RWPE2 (cell line): ENCODE results near the gene FIG4.

Experiments
- ATAC-seq: fragments of 200-7000 bp; cut with Tn5 transposase; 3 replicates; pipeline ENCODE4 v1.9.1; 2021; ENCODE audit warnings: low read depth
- DNase-seq: peaks from one replicate; pipeline ENCODE4 v3.0.0-alpha.2; 2020; ENCODE audit warnings: low spot score
- H3K27ac ChIP-seq: fragments of 450-650 bp; 2 replicates; pipeline ENCODE4 v1.5.1; 2017; ENCODE audit warnings: mild to moderate bottlenecking; ENCODE audit not compliant: poor library complexity, severe bottlenecking
- H3K27me3 ChIP-seq: fragments of 250-450 bp; sonication (Bioruptor Pico); 2 replicates; pipeline ENCODE4 v1.5.1; 2021; ENCODE audit warnings: mild to moderate bottlenecking, moderate library complexity; ENCODE audit not compliant: insufficient read depth, poor library complexity, severe bottlenecking
- H3K36me3 ChIP-seq: fragments of 250-450 bp; sonication (Bioruptor Pico); 2 replicates; pipeline ENCODE4 v1.5.1; 2020; ENCODE audit warnings: low read depth, mild to moderate bottlenecking, moderate library complexity
- H3K4me1 ChIP-seq: fragments of 250-450 bp; sonication (Bioruptor Pico); 2 replicates; pipeline ENCODE4 v1.5.1; 2021; ENCODE audit warnings: mild to moderate bottlenecking, moderate library complexity; ENCODE audit not compliant: insufficient read depth, poor library complexity, severe bottlenecking
- H3K4me3 ChIP-seq: fragments of 250-450 bp; sonication (Bioruptor Pico); 2 replicates; pipeline ENCODE4 v1.5.1; 2021; ENCODE audit warnings: mild to moderate bottlenecking, moderate library complexity; ENCODE audit not compliant: severe bottlenecking
- H3K9me3 ChIP-seq: fragments of 250-450 bp; sonication (Bioruptor Pico); 2 replicates; pipeline ENCODE4 v1.5.1; 2021; ENCODE audit warnings: mild to moderate bottlenecking, moderate library complexity; ENCODE audit not compliant: severe bottlenecking
- CTCF ChIP-seq: fragments of 450-650 bp; IDR thresholded peaks from one replicate; pipeline ENCODE4 v1.5.1; 2017; ENCODE audit warnings: mild to moderate bottlenecking, moderate library complexity; ENCODE audit not compliant: poor library complexity, severe bottlenecking

The FIG4 gene

GRCh38 chr6:109660526-109661320 is 30.4 kb upstream of the FIG4 start:
- H3K27ac ChIP-seq: no peak overlapping the region
- no peak overlapping the region for H3K4me3 ChIP-seq
- DNase-seq (no peak), ATAC-seq (peak; percentile 76; the same call in 2 of the 3 replicates)
- H3K36me3 ChIP-seq: no peaks in the 10 kb centered on the region
- H3K9me3 ChIP-seq: no peaks in the 10 kb centered on the region
- no peaks in the 10 kb centered on the region for H3K27me3 ChIP-seq
- TF ChIP-seq CTCF: no peak
- H3K4me1 ChIP-seq: peaks cover 16% of the 10 kb centered on the region

- H3K4me3 ChIP-seq: no peak overlapping the region
- H3K9me3 ChIP-seq: no peaks in the 10 kb centered on the region
- no peaks in the 10 kb centered on the region for H3K36me3 ChIP-seq
- DNase-seq (no peak), ATAC-seq (peak; percentile 46; the same call in 1 of the 3 replicates)
- H3K4me1 ChIP-seq: peaks cover 16% of the 10 kb centered on the region
- no peak overlapping the region for H3K27ac ChIP-seq
- no peak for TF ChIP-seq CTCF
- H3K27me3 ChIP-seq: no peaks in the 10 kb centered on the region
These were observed 28.9 kb upstream of the FIG4 start for GRCh38 chr6:109662192-109662591.

- ATAC-seq: no peak
- H3K27ac ChIP-seq: no peak overlapping the region
- no peak overlapping the region for H3K4me3 ChIP-seq
- no peak for DNase-seq
- no peak for TF ChIP-seq CTCF
- H3K36me3 ChIP-seq: no peaks in the 10 kb centered on the region
- no peaks in the 10 kb centered on the region for H3K27me3 ChIP-seq
- no peaks in the 10 kb centered on the region for H3K9me3 ChIP-seq
- no peaks in the 10 kb centered on the region for H3K4me1 ChIP-seq
These were observed 21.3 kb upstream of the FIG4 start for GRCh38 chr6:109669811-109670210.

GRCh38 chr6:109671733-109672132 is 19.4 kb upstream of the FIG4 start:
- Histone ChIP-seq H3K27ac (no peak overlapping the region), H3K4me3 (no peak overlapping the region), H3K36me3 (no peaks in the 10 kb centered on the region), H3K4me1 (no peaks in the 10 kb centered on the region), H3K9me3 (no peaks in the 10 kb centered on the region), H3K27me3 (no peaks in the 10 kb centered on the region)
- no peak for TF ChIP-seq CTCF
- DNase-seq (no peak), ATAC-seq (no peak)

- Histone ChIP-seq H3K27ac (no peak overlapping the region), H3K9me3 (no peaks in the 10 kb centered on the region), H3K4me1 (no peaks in the 10 kb centered on the region), H3K27me3 (no peaks in the 10 kb centered on the region), H3K36me3 (no peaks in the 10 kb centered on the region), H3K4me3 (no peak overlapping the region)
- ATAC-seq (no peak), DNase-seq (no peak)
- TF ChIP-seq CTCF: no peak
These were observed 18.9 kb upstream of the FIG4 start for GRCh38 chr6:109672175-109672574.
